GM21381 (cell line): Measurements from ENCODE around the gene CCDC149.

Experiments
- ATAC-seq: cut with Tn5 transposase; IDR thresholded peaks from one replicate; pipeline ENCODE4 v1.9.1; 2021; ENCODE audit warnings: mild to moderate bottlenecking, moderate library complexity; ENCODE audit not compliant: unreplicated experiment

The CCDC149 gene

DNA sequence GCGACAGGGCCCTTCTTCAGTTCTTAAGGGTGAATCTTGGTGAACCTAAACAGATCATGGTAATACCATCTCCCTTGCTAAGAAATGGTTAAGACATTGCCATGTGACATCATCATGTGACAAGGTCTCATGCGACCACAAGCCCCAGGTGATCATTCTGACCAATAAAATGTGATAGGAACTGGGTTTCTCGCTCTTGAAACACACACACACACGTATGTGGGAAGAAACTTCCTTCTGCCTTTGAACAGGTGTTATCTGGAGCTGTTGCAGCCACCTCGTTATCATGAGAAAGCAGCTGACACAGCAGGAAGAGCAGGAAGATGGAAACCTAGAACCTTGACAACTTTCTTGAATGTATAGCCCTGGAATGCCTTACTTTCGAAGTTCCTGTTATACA is 107.3 kb downstream of the CCDC149 start:
- ATAC-seq = no peak

DNA sequence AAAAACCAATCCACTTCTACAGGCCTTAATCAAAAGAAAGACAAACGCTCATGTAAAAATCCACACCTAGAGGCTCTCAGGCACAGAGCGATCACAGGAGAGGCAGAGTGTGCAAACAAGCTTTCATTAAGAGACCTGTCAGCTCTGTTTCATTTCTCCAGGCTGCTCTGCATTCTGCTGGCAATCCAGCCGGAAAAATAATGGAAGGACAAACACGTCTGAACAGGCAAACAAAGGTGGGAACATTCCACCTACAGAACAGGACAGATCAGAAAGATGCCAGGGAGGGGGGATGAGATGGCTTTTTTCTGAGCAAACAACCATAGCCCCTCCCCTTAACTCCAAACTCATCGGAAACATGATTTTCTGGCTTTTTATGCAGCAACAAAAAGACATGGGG is 107.8 kb downstream of the CCDC149 start:
- ATAC-seq = no peak

DNA sequence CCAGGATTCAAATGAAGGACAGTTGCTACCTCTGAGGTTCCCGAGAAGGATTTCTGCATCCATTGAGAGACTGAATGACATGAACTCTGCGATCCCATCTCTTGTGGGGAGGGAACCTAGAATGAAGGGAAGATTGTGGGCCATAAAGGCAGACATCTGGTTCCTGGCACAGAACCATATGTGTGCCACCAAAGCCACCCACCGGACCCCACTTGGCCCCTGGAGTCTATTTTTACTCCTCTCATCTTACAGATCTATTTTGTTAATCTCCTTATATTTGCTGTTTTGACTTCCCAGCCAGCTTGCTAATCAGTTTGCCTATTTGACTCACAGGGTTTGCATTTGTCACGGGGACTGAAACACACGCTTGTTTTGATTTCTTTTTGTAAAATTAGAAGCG is 110.2 kb downstream of the CCDC149 start:
- ATAC-seq = no peak

DNA sequence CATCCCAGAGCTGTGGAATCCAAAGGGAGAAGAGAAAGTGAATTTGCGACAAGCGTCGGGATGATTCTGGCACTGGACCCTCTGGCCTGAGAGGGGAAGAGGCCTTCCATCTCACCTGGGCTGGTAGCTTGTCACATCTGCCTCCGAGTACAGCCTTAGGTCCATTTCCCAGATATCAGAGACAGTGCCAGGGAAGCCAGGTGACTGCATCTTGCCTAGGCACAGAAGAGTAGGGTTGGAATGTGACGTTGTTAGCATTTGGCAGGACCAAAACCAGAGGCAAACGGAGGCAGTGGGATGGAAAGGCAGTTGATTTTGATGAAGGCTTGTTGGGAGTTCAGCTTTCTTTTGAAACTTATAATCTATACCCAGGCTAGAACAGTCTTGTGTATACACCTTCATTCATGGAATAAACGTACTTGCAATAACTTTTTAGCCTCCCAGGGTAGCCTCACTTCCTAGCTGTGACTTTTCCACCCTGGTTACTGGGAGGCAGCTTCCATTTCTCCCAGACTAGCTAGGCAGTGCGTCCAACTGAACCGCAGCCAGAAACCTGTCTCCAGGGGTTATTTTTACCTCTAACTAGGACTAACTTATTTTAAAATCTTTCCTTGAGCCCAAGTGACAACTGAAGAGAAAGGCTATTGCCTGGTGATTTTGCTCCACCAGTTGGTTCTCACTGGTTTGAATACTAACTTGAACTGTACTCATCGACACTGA is 111.5 kb downstream of the CCDC149 start:
- ATAC-seq = no peak

DNA sequence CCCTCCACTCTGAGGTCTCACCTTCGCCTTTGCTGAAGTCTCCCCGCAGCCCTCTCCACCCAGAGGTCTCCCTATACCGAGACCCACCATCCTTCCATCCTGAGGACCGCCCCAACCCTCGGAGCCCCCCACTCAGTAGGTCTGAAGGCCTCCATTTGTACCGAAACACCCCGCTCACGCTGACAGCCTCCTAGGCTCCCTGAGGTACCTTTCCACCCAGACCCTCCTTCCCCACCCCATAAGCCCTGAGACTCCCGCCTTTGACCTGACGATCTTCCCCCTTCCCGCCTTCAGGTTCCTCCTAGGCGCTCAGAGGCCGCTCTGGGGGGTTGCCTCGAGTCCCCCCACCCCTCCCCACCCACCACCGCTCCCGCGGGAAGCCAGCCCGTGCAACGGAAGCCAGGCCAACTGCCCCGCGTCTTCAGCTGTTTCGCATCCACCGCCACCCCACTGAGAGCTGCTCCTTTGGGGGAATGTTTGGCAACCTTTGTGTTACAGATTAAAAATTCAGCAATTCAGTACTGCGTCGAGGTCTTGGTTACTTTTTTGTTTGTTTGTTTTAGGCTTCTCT is 112.4 kb downstream of the CCDC149 start:
- no peak for ATAC-seq

DNA sequence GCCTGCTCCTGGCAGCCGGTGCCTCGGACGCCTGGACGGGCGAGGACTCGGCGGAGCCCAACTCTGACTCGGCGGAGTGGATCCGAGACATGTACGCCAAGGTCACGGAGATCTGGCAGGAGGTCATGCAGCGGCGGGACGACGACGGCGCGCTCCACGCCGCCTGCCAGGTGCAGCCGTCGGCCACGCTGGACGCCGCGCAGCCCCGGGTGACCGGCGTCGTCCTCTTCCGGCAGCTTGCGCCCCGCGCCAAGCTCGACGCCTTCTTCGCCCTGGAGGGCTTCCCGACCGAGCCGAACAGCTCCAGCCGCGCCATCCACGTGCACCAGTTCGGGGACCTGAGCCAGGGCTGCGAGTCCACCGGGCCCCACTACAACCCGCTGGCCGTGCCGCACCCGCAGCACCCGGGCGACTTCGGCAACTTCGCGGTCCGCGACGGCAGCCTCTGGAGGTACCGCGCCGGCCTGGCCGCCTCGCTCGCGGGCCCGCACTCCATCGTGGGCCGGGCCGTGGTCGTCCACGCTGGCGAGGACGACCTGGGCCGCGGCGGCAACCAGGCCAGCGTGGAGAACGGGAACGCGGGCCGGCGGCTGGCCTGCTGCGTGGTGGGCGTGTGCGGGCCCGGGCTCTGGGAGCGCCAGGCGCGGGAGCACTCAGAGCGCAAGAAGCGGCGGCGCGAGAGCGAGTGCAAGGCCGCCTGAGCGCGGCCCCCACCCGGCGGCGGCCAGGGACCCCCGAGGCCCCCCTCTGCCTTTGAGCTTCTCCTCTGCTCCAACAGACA is 113.1 kb downstream of the CCDC149 start:
- no peak for ATAC-seq

DNA sequence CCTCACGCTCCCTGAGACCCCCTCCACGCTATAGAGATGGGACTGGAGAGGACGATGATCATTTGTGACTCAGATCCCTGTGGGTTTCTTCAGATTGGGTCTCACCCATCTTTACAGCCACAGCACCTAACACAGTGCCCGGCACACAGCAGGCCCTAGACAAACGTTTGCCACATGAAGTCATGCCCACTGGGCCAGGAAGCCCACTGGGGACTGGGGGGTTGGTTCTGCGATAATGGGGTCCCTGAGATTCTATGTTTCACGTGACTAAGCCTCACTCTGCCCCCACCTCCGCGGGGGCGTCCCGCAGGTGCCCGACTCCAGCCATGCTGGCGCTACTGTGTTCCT is 113.7 kb downstream of the CCDC149 start:
- ATAC-seq = no peak

DNA sequence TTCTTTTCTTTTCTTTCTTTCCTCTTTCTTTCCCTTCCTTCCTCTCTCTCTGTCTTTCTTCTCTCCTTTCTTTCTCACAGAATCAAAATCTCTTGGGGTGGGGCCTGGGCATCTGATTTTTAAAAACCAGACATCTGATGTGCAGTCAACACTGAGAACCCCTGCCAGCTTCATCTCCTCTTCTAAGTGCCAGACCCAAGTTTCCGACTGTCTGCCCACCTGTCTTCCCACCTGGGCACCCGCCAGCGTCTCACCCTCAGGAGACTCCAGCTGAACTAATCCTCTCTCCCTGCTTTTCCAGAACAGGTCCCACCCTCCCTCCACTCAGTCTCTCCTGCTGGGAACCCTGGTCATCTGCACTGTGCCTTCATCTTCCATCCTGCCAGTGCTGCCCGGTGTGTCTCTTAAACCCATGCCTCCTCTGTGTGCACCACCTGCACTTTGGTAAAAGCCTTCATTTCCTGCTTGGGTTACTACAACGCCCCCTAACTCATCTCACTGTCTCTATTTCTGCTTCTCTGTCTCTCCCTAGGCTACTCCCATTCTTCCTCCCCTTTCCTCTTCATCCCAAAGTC is 114.7 kb downstream of the CCDC149 start:
- ATAC-seq = no peak

DNA sequence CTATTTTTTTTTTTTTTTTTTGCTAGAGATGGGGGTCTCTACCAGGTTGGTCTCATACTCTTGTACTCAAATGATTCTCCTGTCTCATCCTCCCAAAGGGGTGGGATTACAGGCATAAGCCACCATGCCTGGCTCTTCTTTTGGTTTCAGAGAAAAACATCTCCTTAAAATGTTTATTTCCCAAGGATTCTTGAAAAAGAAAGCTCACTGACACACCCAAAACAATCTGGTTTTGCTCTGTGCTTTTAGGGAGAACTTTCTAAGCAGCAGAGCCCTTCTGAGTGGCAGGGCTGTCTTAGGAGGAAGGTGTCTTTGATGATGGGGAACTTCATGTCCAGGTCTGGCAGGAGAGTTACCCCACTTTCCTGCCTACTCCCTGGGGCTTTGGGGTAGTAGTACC is 116.2 kb downstream of the CCDC149 start:
- ATAC-seq = no peak

DNA sequence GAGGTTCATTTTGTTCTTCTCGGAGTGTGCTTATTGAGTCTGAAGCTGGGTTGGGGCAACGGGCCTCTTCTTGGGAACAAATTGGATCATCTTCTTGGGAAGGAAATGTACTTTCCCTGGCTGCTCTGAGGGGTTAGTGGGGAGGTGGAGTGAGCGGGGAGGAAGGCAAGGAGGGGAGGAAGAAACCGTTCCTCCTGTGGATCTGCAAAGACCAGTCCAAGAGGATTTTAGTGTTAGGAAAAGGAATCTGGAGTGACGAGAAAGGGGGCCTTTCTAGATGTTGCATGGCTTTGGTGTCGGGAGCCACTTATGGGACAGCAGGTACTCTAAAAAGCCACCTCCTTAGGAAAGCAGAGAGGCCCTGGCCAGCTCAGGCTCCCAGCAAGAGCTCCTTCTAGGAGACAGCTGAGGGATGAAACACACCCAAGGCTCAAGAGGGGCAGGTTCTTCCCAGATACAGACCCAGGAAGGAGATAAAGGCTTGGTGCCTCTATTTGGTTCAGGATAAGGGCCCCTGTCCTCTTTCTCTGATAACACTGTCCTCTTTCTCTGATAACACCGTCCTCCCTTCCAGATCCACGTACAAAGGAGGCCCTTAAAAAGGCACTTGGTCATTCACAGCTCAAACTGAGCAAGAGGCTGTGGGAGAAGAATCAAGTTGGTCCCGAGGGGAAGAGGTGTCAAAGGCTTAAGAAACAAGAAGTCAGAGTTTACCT is 117.0 kb downstream of the CCDC149 start:
- no peak for ATAC-seq

DNA sequence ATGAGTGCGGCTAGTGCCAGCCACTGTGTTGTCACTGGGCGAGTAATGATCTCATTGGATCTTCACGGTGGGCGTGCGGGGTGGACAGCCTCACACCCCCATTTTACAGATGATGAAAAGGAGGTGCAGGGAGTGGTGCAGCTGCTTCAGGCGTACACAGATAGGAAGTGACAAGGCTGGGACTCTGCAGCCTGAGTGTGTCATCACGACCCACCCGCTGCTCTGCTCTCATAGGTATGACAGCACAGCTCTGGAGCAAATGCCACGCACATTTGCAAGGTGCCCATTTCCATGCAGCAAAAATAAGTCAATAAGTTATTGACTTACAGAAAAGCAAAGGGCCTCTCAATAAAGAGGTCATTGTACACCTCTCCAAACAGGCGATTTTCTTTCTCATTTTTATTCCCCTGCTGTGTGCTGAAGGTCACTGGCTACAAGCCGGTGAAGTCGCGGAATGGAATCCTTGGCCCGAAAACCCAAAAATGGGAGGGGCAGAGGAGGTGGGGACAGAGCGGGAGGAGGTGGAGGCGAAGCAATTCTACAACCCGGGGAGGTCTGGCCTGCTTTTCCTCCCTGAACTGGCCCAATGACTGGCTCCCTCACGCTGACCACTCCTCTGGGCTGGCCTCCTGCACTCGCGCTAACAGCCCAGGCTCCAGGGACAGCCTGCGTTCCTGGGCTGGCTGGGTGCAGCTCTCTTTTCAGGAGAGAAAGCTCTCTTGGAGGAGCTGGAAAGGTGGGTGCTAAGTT is 117.8 kb downstream of the CCDC149 start, which contains the start of gene SOD3:
SOD3 (plus strand) TSS at position 658 of the 750 bp plus-strand sequence. CDS start 3,949 bp downstream, outside the sequence.
- no peak for ATAC-seq

DNA sequence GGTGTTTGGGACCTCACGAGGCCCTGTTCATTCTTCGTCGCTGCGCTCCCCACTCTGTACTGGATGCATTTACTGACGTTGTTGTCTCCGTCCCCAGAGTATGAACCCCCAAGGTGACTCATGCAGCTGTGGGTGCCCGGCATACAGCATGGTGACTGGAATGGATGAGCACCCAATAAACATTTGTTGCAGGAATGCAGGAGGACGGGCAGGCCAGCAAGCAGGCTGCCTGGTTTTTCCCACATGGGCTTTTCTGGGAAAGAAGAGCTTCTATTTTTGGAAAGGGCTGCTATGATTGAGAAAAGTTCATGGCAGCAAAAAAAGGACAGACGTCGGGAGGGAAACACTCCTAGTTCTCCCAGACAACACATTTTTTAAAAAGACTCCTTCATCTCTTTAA is 118.4 kb downstream of the CCDC149 start:
- ATAC-seq = no peak

DNA sequence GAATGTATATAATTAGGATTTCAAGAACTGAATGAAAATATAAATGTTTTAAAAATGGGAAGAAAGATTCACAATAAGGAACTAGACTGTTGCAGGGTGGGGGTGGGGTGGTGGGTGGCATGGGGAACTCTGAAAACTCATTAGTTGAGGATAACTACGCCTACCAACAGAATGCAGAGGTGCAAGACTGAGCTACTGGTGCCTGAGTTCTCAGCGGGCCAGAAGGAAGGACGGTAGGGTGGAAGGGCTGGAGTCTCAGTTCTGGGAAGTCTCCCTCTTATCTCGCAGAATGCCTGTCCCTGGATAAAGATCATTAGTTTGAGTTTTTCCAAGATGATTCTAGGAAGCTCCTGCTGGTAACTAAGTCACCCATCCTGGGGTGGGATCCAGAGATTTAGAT is 118.8 kb downstream of the CCDC149 start:
- no peak for ATAC-seq

DNA sequence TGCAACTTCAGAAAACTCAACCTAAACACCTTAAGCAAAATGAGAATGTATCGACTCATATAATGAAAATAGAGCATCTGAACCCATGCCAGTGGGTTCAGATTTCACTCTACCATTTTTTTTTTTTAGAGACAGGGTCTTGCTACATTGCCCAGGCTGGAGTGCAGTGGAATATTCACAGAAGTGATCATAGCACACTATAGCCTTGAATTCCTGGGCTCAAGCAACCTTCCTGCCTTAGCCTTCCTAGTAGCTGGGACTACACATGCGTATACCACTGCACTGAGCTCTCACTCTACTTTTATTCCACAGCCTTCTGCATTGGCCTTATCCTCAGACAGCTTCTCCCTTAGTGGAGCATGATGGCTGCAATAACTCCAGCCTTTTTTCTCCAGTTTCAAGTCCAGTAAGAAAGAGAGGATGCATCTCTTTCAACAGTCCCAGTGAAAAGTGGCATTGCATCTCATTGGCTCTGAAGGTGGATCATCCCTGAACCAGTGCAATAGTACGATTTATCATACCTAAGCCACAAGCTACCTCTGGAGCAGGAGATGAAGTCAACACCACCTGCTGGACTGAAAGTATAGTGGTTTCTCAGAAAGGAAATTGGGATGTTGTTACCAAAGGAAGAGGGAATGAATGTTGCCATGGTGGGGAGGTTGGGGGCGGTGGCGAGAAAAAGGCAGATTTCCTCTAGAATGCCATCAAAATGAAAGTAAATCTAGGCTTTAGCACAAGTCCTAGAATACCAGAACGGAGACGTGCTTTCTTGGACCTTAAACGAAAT is 119.4 kb downstream of the CCDC149 start:
- ATAC-seq = no peak

DNA sequence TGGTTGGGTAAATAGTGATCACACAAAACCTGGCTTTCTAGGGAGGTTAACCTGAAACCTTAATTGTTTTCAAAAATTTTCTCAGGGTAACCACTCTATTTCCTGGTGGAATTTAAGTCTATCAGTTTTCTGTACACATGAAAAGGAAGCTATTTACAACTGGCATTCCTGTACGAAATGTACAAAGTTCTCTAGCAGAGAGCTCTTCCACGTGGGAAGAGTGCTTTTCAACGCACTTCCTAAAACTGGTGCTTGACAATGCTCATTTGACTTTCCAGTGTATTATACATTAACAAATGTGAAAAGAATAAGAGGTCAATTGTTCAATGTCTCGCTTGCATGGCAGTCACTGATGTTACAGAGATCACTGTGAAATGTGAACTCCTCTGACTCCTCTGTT is 120.3 kb downstream of the CCDC149 start:
- ATAC-seq = no peak

DNA sequence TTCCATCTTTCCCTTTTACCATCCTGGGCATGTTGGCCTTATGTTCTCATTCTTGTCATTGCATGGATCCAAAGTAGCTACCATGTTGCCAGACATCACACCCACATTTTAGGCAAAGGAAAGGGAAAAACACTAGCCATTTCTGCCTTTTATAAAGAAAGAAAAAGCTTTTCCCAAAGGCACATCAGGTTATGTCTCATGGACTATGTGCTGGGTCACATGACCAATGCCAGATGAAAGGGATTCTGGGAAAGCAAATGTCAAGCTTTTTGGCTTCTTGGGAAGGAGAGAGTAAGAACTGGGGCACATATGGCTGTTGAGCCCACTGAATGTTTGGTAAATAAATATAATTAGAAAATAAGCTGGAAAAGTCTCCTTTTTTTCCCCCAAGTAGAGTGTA is 121.8 kb downstream of the CCDC149 start:
- no peak for ATAC-seq

DNA sequence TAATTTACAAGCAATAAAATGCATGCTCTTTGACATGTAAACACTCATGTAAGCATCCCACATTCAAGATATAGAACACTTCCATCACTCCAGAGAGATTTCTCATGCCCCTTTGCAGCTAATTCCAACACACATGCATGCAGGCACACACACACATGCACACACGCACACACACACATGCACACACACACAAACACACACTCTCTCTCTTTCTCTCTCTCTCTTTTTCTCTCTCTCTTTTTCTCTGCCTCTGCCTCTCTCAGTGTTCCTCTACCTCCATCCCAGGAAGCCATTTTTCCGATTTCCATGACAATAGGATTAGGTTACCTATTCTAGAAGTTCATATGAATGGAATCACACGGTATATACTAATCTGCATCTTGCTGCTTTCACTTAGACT is 129.3 kb downstream of the CCDC149 start:
- ATAC-seq = no peak

DNA sequence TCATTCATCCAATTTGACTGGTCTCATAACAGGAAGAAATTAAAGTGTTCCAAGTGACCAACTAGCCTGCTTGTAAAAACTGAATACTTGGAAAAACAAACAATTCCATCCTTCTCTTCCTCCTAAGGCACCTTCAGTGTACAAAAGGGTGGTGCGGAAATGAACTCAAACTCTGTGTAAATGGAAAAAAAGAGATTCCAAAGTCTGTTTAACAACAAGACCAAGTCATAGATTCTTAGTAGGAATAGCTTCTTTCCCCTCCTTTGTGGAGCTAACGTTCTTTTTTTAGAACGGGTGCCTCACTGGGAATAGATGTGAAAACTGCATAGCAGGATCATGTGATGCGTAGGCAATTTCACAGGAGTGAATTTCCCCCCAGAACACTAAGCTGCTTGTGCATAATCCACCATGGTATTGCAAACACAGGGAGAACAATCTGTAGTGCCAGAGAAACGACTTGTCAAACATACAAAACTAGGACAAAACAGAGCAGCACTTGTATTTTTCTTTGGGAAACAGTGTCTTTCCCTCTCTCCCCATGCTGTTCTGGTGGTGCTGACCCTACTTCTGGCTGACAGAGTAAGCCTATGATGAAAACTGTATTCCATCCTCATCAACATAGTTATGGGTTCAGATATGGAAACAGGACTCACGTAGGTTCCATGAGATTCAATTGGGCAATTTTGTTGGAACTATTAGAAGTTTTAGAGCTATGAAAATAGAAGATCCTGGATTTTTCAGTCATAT is 130.7 kb downstream of the CCDC149 start:
- ATAC-seq = no peak

DNA sequence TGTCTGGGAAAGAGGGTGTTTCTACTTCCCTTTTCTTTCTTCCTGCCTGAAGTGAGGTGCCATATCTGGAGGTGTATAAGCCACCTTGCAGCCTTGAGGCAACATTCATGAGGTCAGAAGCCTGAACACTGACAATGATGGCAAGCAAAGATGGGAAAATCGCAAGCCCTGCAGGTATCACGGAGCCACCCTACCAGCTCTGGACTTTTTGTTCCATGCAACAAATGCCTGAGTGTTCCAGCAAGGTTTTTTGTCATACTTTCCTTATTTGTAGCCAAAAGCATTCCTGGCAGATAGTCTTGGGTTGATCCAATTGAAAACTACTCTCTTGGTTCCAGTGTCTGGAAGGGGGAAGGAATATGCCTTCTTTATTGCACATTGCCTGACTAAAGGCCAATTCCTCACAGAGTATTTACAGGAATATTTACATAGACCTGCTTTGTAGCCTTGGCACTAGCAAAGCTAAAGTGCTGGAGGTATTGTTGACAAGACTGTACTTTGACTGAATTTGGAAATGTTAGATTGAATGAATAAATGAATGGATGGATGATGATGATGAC is 131.8 kb downstream of the CCDC149 start:
- ATAC-seq = no peak
